DMS 273 treated with DMSO at 0.1 percent for 48 hours (cell line): ENCODE data around the gene BOK.
"Not testable (repeated sequence)": the region's sequence is repeated elsewhere in the genome, so short reads cannot be mapped to it uniquely, and the experiment has no call there.

Source experiments
- DNase-seq: peaks from one replicate; lab custom pipeline; 2025; lab: John Stamatoyannopoulos, UW

BOK gene, protein sequence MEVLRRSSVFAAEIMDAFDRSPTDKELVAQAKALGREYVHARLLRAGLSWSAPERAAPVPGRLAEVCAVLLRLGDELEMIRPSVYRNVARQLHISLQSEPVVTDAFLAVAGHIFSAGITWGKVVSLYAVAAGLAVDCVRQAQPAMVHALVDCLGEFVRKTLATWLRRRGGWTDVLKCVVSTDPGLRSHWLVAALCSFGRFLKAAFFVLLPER

DNA sequence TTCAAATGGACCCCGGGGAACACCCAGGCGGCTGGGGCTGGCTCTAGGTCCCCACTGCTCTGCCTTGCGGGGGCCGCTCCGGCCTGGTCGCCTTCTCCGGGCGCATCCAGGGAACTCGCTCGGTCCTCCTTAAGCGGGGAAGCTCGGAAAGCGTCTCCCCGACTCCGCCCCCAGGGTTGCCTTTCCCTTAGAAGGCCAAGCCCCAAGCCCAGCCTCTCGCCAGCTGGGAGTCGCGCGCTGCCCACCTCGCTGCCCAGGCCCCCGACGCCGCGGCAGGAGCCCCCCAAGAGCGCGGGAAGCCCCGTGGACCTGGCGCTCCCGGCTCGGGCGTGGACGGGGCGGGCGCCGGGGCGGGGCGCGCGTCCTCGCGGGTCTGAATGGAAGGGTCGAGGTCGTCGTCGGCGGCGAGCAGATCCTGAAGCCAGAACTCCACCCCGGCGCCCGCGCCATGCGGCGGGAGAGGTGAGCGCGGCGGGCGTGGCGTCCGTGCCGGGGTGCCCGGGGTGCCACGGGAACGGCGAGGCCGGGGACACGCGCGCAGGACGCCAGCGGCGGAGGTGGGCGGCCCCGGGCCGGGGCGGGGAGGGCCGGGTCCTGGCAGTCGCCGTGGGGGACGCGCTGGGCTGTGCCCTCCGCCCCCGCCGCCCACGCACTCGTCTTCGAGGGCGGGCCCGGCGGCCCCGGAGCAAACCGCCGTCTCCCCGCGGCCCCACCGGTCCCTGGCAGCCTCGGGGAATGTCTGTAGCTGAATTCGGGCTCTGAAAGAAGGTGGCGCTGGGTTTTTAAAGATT lies at the start of gene BOK:
TSS of gene BOK (plus strand) at position 214 of the 791 bp plus-strand sequence. CDS start 739 bp downstream, outside the sequence.
- DNase-seq = no peak

DNA sequence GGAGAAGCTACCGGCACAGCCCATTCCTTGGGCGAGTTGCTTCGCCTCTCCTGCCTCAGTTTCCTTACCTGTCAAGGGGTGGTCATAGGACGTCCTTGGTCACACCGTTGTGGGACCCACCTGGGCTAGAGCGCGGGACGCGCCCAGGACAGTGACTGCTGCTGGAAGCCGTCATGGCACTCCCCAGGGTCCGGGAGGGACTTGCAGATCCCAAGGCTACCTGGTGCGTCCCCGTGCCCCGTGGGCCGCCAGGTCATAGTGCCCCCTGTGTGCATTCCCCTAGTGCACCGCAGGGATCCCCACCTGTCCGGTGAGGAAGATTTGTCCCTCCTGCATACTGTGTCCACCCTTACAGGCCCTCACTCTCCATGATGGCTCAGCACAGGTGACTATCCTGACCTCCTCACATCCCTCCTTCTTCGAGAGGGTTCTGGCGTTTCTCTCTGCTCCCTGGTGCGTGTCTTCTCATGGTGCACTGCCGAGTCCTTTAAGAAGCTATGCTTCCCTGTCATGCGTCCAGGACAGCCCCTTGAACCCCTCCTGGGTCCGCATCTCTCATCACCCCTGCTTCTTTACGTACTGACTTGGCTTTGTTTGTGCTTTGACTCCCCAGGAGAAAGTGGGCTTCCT lies 49.3 kb upstream of the BOK start:
- DNase-seq = no peak

DNA sequence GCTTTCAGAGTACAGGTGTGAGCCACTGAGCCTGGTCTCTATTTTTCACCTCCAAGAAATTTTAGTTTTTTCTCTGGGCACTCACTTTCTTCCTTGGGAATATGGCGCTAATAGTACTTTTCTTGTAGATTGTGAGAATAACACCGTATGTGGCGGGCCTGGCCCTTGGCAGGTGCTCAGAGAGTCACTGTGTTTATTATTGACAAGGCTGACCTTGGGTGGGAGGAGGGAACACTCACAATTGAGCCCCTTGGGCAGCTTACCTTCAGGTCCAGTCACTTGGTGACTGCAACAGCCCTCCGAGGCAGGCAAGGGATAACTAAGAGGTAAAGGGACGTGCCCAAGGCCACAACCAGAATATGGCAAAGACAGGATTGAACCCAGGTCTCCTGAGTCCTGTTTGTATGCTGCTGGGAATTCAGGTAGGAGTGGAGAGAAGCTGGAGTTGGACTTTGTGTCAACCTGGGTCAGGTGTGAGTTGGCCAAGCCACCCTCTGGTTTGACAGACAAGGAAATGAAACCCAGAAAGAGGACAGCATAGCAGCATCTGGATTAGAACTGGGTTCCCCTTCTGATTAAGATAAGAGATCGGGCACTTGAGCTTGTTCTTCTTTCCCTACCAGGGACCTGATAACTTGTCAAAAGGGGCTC lies 47.3 kb upstream of the BOK start:
- no peak for DNase-seq

DNA sequence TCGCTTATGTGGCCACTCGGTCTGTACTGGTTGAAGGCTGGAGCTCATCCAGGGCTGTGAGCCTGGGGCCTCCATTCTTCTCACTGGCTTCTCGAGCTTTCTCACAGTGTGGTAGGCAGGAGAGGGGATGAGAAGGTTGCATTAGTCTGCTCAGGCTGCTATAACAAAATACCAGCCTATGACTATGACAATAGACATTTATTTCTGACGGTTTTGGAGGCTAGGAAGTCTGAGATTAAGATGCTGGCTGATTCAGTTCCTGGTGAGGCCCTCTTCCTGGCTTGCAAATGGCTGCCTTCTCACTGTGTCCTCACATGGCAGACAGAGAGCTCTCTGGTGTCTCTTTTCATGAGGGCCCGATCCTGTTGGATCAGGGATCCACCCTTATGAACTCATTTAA lies 44.0 kb upstream of the BOK start:
- DNase-seq = no peak

DNA sequence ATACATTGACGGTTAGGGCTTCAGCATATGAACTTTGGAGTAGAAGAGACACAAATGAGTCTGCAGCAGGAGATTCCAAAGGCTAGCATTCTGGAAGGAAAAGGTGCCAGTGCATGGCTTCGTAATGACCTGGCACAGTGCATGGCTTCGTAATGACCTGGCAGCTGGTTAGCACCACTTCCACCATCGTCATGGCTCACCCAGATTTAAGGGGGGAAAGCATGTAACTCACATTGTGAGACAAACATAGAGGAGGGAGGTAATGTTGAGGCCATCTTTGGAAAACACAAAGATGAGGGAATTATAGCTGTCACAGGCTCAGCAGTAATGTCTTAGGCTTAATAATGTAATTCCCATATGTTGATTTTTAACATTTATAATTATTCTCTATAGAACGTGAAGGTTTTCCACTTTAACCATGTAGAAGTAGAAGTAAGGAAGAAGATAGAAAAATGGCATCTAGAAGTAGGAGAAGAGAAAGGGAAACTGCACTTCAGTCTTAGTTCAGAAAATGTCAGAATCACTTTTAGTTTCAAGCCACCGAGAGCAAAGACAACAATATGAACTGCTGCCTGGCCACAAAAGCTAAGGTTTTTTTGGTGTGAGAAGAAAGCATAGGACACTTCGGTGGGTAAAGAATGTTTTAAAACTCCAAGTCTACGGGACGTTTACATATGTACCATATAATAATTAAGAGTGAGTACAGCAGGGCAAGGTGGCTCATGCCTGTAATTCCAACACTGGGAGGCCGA lies 43.4 kb upstream of the BOK start:
- DNase-seq = no peak

DNA sequence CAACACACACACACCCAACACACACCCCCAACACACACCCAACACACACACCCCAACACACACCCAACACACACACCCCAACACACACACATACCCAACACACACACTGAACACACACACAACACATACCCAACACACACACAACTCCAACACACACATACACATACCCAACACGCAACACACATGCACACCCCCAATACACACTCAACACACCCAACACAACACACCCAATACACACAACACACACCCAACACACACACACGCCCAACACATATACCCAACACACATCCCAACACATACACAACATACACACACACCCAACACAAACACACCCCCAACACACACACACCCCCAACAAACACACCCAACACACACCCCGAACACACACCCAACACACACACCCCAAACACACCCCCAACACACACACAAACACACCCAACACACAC lies 42.0 kb upstream of the BOK start:
- DNase-seq = no peak

DNA sequence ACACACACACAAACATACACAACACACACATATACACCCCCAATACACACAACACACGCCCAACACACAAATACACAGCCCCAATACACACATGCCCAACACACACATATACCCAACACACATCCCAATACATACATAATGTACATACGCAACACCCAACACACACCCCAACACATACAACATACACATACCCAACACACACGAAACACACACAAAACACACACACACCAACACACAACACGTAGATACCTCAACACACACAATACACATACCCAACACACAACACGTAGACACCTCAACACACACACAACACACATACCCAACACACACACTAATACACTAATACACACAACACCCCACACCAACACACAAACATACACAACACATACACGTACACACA lies 41.2 kb upstream of the BOK start:
- no peak for DNase-seq

DNA sequence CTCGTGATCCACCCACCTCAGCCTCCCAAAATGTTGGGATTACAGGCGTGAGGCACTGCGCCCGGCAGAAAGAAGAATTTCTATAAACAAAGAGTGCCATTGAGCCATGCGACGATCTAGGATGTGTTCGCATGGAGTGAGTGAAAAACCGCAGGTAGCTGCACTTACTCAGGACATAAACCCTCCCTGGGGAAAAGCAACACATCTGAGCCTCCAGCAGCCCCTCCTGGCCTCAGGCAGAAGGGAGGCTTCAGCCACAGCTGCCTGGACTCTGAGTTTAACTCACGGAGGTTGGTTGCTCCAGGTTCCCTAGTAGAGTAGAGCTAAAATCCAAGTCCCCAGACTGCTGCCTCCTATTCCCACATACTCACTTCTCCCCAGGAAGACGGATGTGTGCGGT lies 38.9 kb upstream of the BOK start:
- no peak for DNase-seq

DNA sequence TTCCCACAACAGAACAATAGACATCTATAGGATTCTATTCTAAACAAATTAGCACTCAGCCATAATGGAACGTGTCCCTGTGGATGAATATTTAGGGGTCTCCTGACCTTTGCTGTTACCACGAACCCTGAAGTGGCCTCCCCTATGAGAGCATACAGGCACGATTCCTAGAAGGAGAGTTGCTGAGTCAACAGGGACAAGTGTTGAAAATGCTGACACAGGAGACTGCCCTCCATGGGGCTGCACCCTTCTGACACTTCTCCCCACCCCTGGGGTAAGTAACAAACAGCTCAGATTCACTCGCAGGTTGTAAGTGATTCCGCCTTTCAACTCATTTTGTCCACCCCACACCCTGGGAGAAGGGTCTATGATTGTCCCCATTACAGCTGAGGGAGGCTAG lies 36.1 kb upstream of the BOK start:
- DNase-seq = no peak

DNA sequence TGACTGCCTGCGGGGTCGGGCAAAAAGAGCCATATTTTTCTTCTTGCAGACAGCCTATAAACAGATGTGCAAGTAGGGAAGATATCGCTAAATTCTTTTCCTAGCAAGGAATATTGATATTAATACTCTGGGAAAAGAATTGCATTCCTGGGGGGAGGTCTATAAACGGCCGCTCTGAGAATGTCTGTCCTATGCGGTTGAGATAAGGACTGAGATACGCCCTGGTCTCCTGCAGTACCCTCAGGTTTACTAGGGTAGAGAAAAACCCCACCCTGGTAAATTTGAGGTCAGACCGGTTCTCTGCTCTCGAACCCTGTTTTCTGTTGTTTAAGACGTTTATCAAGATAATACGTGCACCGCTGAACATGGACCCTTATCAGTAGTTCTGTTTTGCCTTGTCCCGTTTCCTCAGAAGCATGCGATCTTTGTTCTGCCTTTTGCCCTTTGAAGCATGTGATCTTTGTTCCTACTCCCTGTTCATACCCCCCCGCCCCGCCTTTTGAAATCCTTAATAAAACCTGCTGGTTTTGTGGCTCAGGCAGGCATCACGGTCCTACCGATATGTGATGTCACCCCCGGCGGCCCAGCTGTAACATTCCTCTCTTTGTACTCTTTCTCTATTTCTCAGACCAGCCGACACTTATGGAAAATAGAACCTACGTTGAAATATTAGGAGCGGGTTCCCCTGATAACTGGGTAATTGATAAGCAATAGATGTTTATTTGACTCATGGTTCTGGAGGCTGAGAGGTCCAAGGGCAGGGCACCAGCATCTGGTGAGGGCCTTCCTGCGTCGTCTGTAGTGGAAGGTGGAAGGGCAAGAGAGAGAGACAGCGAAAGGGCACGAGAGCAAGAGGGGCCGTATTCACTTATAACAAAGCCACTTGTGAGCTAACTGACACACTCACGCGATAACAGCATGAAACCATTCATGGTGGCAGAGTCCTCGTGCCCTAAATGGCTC lies 32.4 kb upstream of the BOK start:
- DNase-seq = not testable (repeated sequence)

DNA sequence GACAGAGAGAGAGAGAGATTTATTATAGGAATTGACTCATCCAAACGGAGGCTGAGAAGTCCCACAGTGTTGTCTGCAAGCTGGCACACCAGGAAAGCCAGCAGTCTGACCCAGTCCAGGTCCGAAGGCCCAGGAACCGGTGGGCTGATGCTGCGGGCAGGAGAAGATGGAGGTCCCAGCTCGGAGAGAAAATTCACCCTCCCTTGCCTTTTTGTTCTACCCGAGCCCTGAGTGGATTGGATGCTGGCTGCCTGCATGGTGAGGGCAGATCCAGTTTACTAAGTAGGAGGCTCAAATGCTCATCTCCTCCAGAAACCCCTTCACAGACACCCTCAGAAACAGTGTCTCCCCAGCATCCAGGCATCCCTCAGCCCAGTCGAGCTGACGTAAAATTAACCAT lies 28.0 kb upstream of the BOK start:
- DNase-seq = no peak

DNA sequence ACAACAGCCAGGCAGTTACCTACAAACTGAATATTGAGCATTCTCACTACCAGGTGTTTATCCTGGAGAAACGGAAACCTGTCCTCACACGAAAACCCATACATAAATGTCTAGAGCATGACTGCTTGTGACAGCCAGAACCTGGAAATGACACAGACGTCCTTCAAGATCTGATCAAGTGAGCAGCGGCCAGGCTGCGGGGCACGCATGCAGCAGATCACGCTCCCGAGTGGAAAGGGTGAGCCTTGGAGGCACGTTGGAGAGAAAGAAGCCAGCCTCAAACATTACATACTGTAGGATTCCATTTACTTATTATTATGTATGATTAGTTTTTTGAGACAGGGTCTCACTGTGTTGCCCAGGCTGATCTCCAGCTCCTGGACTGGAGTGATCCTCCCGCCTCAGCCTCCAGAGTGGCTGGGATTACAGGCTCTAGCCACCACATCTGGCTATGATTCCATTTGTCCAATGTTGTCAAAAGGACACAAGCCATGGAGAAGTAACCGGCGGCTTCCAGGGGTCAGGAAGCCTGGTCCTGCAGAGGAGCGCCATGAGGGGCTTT lies 27.3 kb upstream of the BOK start:
- no peak for DNase-seq

DNA sequence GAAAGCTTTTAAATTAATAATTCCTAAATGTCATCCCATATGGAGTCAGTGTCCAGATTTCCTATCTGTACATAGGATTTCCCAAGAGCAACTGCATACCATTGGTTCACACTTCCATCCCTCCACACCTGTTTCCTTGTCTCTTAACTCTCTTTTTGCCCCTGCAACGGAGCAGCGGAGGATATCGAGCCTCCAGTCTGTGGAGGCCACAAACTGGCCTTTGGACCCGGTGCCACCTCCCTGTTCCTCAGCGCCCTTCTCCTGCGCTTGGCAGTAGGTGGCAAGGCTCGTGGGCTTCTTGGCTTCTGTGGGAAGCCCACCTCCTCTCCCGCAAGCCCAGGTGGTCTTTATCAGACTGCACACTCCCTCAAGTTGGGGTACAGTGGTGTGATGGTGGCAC lies 26.4 kb upstream of the BOK start:
- DNase-seq = no peak

DNA sequence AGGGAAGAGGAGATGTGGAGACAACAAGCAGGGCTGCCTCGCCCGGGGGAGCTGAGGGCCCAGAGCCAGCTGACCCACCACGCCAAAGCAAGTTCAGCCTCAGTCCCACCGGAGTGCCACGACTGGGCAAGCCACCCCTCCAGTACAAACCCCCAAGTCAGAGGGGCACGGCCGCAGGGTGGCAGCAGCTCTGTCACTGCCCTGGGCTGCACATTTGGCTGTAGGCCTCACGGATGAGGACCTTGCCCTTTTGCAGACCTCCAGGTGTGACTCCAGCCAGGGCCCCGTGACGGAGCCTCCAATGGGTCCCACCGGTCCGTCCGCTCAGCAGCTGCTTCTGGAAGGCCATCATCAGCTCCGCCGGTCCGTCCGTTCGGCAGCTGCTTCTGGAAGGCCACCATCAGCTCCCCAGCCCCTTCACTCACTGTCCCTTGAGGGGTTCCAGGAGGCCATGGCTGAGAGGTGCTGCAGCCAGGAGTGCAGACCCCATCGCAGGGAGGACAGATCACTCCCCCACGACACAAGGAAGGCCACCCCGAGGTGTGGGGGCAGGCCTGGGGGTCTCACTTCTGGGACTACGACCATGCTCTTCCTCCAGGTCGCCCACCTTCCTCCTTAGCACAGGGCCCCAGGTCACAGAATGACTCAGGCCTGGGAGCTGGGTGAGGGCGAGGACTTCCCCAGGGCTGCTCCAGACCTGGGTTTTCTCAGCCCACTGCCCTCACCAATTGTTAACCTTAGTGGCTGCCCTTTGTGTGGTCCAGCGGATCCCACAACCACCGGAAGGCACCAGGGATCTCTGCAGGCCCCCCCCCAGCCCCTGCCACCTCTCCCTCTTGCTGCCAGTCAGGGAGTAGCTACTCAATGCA lies 25.6 kb upstream of the BOK start:
- no peak for DNase-seq

DNA sequence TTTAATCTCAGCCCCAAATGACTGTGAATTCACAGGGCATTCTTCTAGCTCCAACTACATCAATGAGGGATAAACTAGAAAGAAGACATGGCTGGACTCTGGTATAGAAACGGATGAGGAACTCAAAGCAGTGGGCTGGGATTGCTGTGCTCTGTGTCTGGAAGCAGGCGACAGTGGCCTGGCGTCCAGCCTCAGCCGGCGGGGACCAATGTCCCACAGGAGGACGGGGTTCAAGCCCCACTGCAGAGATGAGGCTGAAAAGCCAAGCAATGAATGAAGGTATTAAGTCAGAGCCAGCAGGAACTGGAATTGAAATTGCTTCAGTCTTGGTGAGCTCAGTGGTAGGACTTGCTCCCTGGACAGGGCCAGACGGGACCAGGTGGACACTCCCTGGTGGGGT lies 24.3 kb upstream of the BOK start:
- DNase-seq = no peak

DNA sequence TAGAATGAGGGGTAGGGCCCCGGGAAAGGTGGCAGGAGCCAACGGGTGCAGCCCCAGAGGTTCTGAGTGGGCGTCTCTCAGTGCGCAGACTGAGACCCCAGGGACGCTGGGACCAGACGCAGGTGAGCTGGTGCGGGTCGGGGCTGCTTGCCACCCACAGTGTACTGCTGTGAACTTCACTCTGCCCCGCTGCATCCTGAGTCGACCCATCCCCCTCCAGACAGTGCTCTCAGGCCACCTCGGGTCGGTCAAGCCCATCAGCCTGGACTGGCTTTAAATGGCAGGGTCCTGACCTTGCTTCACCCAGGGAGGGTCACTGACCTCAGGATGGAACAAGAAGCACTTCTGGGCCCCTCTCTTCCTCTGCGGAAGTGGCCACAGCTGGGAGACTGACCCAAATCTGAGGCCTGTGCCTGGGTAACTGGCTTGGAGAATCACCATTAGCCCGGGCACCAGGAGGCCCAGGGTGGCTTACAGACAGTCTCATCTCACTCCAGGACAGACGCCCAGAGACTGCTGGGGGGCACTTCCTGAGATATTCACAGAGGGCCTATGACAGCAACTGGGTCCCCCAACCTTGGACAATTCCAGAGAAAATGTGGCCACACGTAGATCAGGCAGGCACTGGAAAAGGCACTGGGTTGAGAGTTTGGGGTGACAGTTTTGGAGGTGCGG lies 23.7 kb upstream of the BOK start:
- DNase-seq = no peak

DNA sequence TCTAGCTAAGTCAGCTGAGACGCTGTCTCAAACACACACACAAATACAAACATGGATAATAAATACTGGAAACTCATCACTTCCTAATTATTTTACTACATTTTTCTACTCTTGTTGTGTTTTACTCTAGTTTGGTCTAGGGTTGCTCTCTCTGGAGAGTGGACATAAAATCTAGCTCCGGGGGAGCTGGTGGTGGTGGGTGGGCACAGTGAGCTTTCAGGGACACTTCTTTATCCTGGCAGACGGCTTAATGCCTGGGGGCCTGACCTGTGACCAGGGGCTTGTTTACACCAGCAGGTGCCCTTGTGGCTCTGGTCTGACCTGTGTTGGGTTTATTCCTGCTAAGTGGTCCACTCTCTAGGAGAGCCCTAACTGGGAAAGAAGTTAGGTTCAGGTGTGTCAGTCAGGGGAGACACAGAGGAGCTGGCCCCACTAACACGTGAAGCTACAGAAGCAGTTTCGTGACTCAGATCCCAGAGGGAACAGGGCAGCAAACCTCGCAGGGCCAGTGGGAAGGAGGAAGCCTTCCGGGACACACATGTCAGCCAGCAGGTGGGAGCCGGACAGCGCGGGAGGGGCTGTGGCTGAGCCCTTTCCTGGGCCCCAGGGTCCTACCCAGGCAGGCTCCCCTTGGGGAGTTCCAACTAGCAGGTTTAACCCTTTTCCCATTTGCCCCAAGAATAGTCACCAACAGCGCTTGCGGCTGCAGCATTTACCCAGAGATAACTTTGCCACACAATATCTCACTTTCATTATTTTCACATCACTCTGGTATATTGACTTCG lies 22.5 kb upstream of the BOK start:
- DNase-seq = no peak
